PFSK-1 (cell line): ENCODE results near the gene CTBP2.

Experiments
- FOXP2 ChIP-seq: optimal IDR thresholded peaks from 2 replicates; pipeline ENCODE3; 2011; ENCODE audit warnings: borderline replicate concordance, control low read depth, inconsistent platforms; ENCODE audit not compliant: insufficient read depth; ENCODE audit errors: extremely low read length, extremely low read depth
- POLR2AphosphoS5 ChIP-seq: IDR thresholded peaks from 2 replicates; pipeline ENCODE4 v1.6.1; 2012; ENCODE audit warnings: low read depth, mild to moderate bottlenecking, control low read depth, low read length, moderate library complexity
- REST ChIP-seq, 2 experiments: IDR thresholded peaks; 2 replicates each; pipeline versions ENCODE4 v1.6.1 to v1.8.0; 2011 to 2012; ENCODE audit warnings: low read depth in 2 of 2, low read length in 2 of 2, control low read depth in 1 of 2, inconsistent platforms in 1 of 2, mild to moderate bottlenecking in 1 of 2, moderate library complexity in 1 of 2; ENCODE audit not compliant: insufficient read depth in 1 of 2
- SIN3A ChIP-seq: IDR thresholded peaks from 2 replicates; pipeline ENCODE4 v1.6.1; 2012; ENCODE audit warnings: mild to moderate bottlenecking, low read length, moderate library complexity, borderline replicate concordance; ENCODE audit not compliant: insufficient read depth
- TAF1 ChIP-seq: IDR thresholded peaks from 2 replicates; pipeline ENCODE4 v1.6.1; 2012; ENCODE audit warnings: low read length, control low read depth, borderline replicate concordance; ENCODE audit not compliant: insufficient read depth

Gene CTBP2

GRCh38 chr10:125015356-125015944 lies 144.9 kb downstream of the CTBP2 start:
- TF ChIP-seq REST (IDR thresholded peaks at IDR 0.05; ENCODE audit: insufficient read depth in 1 of 2, low read depth in 2 of 2, low read length in 2 of 2) = no peak
- no peak for TF ChIP-seq TAF1
- no peak for TF ChIP-seq POLR2AphosphoS5
- TF ChIP-seq FOXP2 = no peak
- TF ChIP-seq SIN3A = no peak

GRCh38 chr10:125014836-125015355 lies 145.5 kb downstream of the CTBP2 start:
- TF ChIP-seq TAF1 (no peak), SIN3A (no peak), REST (IDR thresholded peaks at IDR 0.05; ENCODE audit: insufficient read depth in 1 of 2, low read depth in 2 of 2, low read length in 2 of 2) (no peak), POLR2AphosphoS5 (no peak), FOXP2 (no peak)

- TF ChIP-seq REST (IDR thresholded peaks at IDR 0.05; ENCODE audit: insufficient read depth in 1 of 2, low read depth in 2 of 2, low read length in 2 of 2) (no peak), FOXP2 (no peak)
Measured at GRCh38 chr10:125014086-125014830, 146.1 kb downstream of the CTBP2 start.

- TF ChIP-seq REST (IDR thresholded peaks at IDR 0.05; ENCODE audit: insufficient read depth in 1 of 2, low read depth in 2 of 2, low read length in 2 of 2) (no peak), POLR2AphosphoS5 (no peak), TAF1 (no peak), SIN3A (no peak), FOXP2 (no peak)
Measured at GRCh38 chr10:125013529-125013872, 146.9 kb downstream of the CTBP2 start.
